DMS114 treated with DMSO at 0.1 percent for 48 hours (cell line): ENCODE measurements around the gene ADI1.
"Not testable (repeated sequence)": the region's sequence is repeated elsewhere in the genome, so short reads cannot be mapped to it uniquely, and the experiment has no call there.

Source experiments
- DNase-seq: peaks from one replicate; lab custom pipeline; 2025; ENCODE audit not compliant: unreplicated experiment; lab: John Stamatoyannopoulos, UW

ADI1 gene

GRCh38 chr2:3464401-3465005, 54.8 kb downstream of the ADI1 start:
- no peak for DNase-seq

- no peak for DNase-seq
These were observed 55.4 kb downstream of the ADI1 start for GRCh38 chr2:3463944-3464343.

GRCh38 chr2:3463186-3463835, 56.0 kb downstream of the ADI1 start:
- DNase-seq = no peak

GRCh38 chr2:3462493-3463104, 56.7 kb downstream of the ADI1 start:
- DNase-seq = no peak

- DNase-seq = peak; percentile 10
These were observed 57.4 kb downstream of the ADI1 start for GRCh38 chr2:3461801-3462492.

- no peak for DNase-seq
These were observed 58.2 kb downstream of the ADI1 start for GRCh38 chr2:3460831-3461800.

- no peak for DNase-seq
These were observed 59.2 kb downstream of the ADI1 start for GRCh38 chr2:3460156-3460555.

GRCh38 chr2:3459185-3460015, 59.9 kb downstream of the ADI1 start:
- no peak for DNase-seq

GRCh38 chr2:3458396-3459184, 60.7 kb downstream of the ADI1 start:
- DNase-seq = no peak

- DNase-seq = no peak
These were observed 61.6 kb downstream of the ADI1 start for GRCh38 chr2:3457524-3458395.

- DNase-seq = no peak
These were observed 63.2 kb downstream of the ADI1 start for GRCh38 chr2:3456125-3456524.

- DNase-seq = no peak
These were observed 64.5 kb downstream of the ADI1 start for GRCh38 chr2:3454802-3455201.

GRCh38 chr2:3454005-3454404, 65.3 kb downstream of the ADI1 start:
- DNase-seq = not testable (repeated sequence)

GRCh38 chr2:3453190-3453999, 65.9 kb downstream of the ADI1 start:
- no peak for DNase-seq

- DNase-seq = no peak
These were observed 67.2 kb downstream of the ADI1 start for GRCh38 chr2:3451926-3452671.

GRCh38 chr2:3451169-3451568, 68.2 kb downstream of the ADI1 start:
- DNase-seq = no peak
